HG02798 (cell line): Measurements from ENCODE around the gene NEK3.
"Not testable (repeated sequence)": the region's sequence is repeated elsewhere in the genome, so short reads cannot be mapped to it uniquely, and the experiment has no call there.

Experiments
- ATAC-seq: cut with Tn5 transposase; IDR thresholded peaks from one replicate; pipeline ENCODE4 v1.9.1; 2021; ENCODE audit warnings: mild to moderate bottlenecking; ENCODE audit not compliant: unreplicated experiment, poor library complexity

Gene NEK3

DNA sequence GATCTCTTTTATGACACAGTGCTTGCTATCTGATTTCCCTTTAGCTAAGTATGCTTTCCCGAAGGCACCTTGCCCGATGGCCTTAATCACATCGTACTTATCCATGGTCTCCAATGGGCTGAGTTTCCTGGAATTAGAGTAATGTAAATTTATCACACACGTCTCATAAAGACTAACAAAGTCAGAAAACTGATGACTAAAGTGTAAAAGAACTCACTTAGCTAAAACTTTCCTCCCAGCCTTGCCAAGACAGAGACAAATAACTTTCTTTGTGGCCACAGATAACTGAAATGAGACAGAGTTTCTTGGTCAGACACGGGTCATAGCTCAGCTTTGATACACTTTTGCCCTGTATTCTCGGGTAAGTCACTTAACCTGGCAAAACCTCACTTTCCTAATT lies 32.0 kb downstream of the NEK3 start:
- ATAC-seq = peak; percentile 13

DNA sequence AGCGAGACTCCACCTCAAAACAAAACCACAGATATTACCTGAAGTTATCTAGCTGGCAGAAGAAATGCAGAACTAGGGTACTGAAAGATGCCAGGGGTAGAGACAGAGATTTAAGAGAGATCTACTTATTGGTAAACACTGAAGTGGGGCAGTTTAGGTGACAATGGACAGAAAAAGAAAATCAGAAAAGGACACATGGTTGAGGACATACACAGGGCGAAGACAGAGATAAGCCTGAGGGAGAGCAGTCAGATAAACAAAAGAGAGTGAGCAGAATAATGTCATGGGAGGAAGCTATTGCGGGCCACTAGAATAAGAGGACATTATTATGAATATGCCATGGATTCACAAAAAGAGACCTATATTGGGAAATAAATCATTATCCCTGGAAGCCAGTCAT lies 33.9 kb downstream of the NEK3 start:
- no peak for ATAC-seq

DNA sequence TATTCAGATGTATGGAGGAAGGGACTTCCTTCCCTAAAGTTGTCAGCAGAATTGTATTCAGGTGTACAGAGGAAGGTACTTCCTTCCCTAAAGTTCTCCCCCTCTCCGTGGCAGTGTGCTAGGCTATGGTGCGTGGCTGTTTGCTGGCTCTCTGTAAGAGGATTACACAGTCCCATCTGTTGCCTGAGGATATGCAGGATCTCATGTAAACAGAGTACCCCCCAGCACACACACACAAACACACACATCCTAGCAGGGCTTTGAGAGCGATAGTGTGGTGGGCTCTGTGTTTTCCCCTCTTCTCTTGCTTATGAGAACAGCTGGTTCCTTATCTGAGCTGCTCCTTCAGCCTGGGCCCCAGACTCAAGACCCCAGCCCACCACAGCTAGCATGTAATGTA lies 40.8 kb downstream of the NEK3 start:
- no peak for ATAC-seq

DNA sequence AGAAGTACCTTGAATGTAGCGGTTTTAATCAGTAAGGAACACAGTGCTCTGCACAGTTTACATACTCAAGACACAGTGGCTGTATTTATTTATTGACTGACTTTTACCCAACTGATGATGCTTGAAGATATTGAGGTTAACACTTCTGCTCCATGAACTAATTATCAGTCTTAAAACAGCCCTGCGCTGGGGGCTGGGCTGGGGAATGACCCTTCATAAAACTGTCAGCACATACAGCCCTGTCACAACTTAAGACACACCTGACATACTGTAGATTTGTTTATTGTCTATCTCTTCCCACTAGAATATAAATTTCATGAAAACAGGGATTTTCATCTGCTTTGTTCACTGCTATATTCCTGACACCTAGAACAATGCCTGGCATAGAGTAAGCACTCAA lies 41.3 kb downstream of the NEK3 start:
- no peak for ATAC-seq

DNA sequence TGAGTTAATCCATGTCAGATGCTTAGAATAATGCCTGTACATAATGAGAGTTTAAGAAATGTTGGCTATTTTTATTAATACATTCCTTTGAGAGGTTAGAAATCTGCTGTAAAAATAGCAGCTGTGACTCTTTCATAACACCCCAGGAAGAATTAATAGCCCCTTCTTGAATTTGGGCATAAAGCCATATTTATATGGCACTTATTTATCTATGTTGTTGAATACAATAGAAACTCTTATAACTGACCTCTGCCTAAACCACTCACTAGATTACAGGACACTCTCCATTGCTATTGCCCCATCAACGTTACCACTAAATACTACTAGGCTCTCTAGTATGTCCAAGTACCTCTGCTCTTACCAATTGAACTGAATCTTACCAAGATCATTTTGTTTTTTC lies 46.8 kb downstream of the NEK3 start:
- no peak for ATAC-seq

DNA sequence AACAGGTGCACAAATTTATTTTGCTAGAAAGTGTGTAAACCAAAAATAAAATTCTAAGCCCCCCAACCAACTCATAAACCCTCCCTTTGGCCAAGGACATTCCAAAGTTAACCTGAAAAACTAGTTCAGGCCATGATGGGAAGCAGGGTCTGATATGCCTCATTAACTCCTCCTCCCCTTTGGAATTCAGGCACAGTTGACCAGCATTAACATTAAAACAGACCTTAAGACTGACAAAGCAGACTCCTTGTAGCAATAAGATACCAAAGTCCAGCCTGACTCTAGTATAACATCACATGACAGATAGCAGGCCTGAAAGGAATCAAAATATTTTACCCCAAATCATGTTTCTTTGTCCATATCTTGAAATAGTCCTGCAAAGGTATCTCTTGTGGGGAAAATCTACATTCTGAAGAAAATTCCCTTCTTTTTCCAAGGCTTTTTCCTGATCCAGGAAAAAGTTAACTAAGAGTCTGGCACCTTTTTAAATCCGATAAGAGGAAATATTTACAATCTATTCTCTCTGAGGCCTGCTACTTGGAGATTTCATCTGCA lies 50.2 kb downstream of the NEK3 start:
- no peak for ATAC-seq

DNA sequence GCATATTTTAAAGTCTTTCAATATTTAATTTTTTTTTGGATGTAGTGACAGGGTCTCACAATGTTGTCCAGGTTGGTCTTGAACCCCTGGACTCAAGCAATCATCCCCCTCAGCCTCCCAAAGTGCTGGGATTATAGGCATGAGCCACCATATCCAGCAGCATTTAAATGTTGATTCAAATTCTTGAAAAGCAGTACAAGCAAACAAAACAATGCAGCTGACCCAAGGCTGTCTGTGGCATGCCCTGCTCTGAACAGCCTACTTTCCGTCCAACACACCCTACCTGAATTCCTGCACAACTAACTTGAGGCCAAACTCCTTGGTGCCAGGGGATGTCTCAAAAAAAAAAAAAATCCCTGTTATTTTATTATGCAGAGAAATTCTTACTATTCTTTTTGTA lies 53.6 kb downstream of the NEK3 start:
- no peak for ATAC-seq

DNA sequence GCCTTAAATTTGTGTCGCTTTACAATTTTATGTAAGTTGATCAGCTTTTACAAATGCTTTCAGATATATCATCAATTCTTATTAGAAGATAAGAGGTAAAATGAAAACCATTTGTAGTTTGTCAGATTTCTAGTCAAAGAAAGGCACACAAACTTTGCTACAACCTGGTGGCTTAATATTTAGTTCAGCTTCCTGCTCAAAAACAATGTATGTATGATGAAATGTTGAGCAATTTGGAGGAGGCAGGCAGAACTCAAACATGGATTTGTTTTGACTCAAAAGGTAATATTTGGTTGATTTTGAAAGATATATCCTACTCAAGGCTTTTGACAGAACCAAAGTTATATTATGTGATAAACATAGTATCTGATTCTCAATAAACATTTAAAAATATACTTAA lies 54.8 kb downstream of the NEK3 start:
- ATAC-seq = no peak

DNA sequence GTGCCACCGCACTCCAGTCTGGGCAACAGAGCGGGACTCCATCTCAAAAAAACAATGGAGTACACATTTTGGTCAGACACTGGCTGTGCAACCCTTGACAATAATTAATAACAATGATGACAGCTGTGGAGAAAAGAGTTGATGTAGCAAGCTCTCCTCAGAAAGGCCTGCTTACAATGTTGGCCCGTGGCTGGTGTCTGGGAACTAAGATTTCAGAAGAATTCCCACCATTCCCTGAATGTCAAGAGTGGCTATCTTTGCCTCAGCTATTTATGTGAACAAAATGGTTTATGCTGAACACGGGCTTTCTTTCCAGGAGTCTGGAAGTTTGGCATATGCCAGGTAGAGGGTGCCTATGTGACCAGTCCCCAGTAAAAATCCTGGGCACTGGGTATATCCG lies 56.0 kb downstream of the NEK3 start:
- no peak for ATAC-seq

DNA sequence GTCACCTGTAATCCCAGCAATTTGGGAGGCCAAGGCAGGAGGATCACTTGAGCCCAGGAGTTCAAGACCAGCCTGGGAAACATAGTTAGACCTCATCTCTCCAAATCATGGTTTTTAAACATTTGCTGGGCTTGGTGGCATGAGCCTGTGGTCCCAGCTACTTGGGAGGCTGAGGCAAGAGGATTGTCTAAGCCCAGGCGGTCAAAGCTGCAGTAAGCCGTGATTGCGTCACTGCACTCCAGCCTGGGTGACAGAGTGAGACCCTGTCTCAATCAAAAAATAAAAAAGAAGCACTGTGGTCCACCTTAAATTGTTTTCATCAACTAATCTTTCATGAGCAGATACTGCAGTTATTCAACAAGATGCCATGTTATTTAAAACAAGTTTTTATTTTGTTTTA lies 57.0 kb downstream of the NEK3 start:
- ATAC-seq = not testable (repeated sequence)

DNA sequence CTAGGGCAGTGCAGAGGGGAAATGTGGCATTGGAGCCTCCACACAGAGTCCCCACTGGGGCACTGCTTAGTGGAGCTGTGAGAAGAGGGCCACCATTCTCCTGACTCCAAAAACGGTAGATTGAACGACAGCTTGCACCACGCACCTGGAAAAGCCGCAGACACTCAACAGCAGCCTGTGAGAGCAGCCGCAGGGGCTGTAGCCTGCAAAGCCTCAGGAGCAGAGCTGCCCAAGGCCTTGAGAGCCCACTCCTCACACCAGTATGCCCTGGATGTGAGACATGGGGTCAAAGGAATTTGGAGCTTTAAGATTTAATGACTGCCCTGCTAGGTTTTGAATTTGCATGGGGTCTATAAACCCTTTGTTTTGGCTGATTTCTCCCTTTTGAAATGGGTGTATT lies 62.2 kb downstream of the NEK3 start:
- ATAC-seq = no peak

DNA sequence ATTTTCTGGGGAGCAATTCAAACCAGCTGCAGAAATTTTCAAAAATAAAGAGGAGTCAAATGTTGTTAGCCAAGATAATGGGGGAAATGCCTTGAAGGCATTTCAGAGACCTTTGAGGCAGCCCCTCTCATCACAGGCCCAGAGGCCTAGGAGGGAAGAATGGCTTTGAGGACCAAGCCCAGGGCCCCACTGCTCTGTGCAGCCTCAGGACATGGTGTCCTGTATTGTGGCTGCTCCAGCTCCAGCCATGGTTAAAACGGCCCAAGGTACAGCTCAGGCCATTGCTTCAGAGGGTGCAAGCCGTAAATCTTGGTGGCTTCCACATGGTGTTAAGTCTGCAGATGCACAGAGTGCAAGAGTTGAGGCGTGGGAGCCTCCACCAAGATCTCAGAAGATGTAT lies 62.6 kb downstream of the NEK3 start:
- ATAC-seq = no peak

DNA sequence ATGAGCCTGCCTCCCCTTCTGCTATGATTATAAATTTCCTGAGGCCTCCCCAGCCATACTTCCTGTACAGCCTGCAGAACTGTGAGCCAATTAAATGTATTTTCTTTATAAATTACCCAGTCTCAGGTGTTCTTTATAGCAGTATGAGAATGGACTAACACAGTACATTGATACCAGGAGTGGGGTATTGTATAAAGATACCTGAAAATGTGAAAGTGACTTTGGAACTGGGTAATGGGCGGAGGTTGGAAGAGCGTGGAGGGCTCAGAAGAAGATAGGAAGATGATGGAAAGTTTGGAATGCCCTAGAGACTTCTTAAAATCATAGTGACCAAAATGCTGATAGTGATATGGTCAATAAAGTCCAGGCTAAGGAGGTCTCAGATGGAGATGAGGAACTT lies 63.3 kb downstream of the NEK3 start:
- ATAC-seq = no peak

DNA sequence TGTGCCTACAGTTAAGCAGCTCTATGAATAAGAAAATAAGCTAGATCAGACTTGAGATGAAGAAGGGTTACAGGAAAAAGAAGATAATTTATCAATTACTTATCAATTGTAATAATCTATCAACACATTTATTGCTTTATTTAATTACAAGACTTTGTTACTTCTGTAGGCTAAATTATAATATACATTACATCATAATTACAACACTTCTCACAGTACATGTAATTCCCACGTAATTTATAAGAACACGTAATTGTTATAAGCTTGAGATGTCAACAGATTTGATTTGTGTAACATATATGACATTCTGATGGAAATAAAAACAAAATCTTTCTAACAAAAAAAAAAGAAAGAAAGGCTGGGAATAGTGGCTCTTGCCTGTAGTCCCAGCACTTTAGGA lies 67.3 kb downstream of the NEK3 start:
- ATAC-seq = no peak

DNA sequence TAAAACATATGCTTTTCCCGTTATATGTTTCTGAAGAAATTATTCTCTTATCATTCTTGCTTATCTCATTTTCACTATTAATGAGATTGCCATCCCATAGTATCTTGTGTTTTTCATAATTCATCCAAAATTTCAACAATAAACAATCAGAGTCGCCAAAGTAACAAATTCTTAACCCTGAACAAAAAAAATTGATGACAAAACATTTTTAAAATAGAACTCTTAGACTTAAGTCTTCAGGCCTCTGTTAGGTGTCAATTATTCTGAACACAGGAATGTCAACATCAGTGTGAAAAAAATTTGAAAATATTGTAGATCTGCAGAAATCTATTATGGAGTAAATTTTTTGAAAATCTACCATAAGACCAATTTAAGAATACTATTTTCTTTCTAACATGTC lies 67.9 kb downstream of the NEK3 start:
- no peak for ATAC-seq

DNA sequence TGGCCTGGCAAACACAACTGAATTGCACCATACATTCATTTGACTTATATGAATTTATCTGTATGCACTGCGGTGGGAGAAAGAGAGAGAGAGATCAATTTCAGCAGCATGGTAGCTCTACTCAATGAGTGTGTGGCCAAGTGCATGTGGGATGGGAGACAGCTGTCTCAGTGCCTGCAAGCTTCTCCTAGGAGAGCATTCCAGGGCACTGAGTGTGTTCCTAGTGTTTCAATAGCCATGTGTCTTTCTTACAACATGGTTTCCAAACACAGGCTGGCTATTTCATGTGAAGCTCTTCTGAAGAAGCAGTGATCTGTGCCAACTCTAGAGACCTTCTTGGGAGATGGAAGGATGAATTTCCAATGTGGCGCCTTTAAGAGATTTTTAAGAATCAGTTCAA lies 74.0 kb downstream of the NEK3 start:
- ATAC-seq = no peak

DNA sequence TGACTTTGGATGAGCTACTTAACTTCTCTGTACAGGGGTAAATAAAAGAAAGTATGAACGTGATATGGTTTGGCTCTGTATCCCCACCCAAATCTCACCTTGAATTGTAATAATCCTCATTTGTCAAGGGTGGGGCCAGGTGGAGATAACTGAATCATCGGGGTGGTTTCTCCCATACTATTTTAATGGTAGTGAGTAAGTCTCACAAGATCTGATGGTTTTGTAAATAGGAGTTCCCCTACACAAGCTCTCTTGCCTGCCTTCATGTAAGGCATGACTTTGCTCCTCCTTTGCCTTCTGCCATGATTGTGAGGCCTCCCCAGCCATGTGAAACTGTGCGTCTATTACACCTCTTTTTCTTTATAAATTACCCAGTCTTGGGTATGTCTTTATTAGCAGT lies 74.4 kb downstream of the NEK3 start:
- ATAC-seq = not testable (repeated sequence)
